ENCODE results near the gene CHRNA1.

Gene CHRNA1

GRCh38 chr2:174774886-174775285 is 10.6 kb upstream of the CHRNA1 start:
- in situ Hi-C loops (cut with MboI; ENCODE audit: low sequenced_read_pairs, unreplicated experiment), result loop anchor here (25.0 kb wide), 1 partner anchor 212 kb away; no protein-coding TSS in a partner anchor

GRCh38 chr2:174773215-174773614 is 8.9 kb upstream of the CHRNA1 start:
- in situ Hi-C loops (cut with MboI; ENCODE audit: low sequenced_read_pairs, unreplicated experiment), result loop anchor here (25.0 kb wide), 1 partner anchor 214 kb away; no protein-coding TSS in a partner anchor
- TF ChIP-seq CTCF (IDR thresholded peaks at IDR 0.05; ENCODE audit: borderline replicate concordance, control extremely low read depth, extremely low read depth, insufficient read depth, missing control alignments), result no peak
- no peak for DNase-seq (ENCODE audit: low spot score)

More at GRCh38 chr2:174774886-174775285, 10.6 kb upstream of the CHRNA1 start:
- no peak for TF ChIP-seq CTCF (IDR thresholded peaks at IDR 0.05; ENCODE audit: borderline replicate concordance, control extremely low read depth, extremely low read depth, insufficient read depth, missing control alignments)
- DNase-seq (ENCODE audit: low spot score), result no peak

GRCh38 chr2:174772472-174772801 is 8.2 kb upstream of the CHRNA1 start:
- no peak for TF ChIP-seq CTCF (IDR thresholded peaks at IDR 0.05; ENCODE audit: borderline replicate concordance, control extremely low read depth, extremely low read depth, insufficient read depth, missing control alignments)
- no peak for DNase-seq (ENCODE audit: low spot score)
- in situ Hi-C loops (cut with MboI; ENCODE audit: low sequenced_read_pairs, unreplicated experiment), result loop anchor here (25.0 kb wide), 1 partner anchor 215 kb away; no protein-coding TSS in a partner anchor

GRCh38 chr2:174771631-174772471 is 7.6 kb upstream of the CHRNA1 start:
- DNase-seq (ENCODE audit: low spot score), result peak; percentile 72
- peak; percentile 72 for TF ChIP-seq CTCF (IDR thresholded peaks at IDR 0.05; ENCODE audit: borderline replicate concordance, control extremely low read depth, extremely low read depth, insufficient read depth, missing control alignments)
- in situ Hi-C loops (cut with MboI; ENCODE audit: low sequenced_read_pairs, unreplicated experiment), result loop anchor here (25.0 kb wide), 1 partner anchor 215 kb away; no protein-coding TSS in a partner anchor

- in situ Hi-C loops (cut with MboI; ENCODE audit: low sequenced_read_pairs, unreplicated experiment), result loop anchor here (25.0 kb wide), 1 partner anchor 216 kb away; no protein-coding TSS in a partner anchor
- no peak for DNase-seq (ENCODE audit: low spot score)
- no peak for TF ChIP-seq CTCF (IDR thresholded peaks at IDR 0.05; ENCODE audit: borderline replicate concordance, control extremely low read depth, extremely low read depth, insufficient read depth, missing control alignments)
Measured at GRCh38 chr2:174771136-174771535, 6.9 kb upstream of the CHRNA1 start.

- DNase-seq (ENCODE audit: low spot score), result no peak
- in situ Hi-C loops (cut with MboI; ENCODE audit: low sequenced_read_pairs, unreplicated experiment), result loop anchor here (25.0 kb wide), 1 partner anchor 219 kb away; no protein-coding TSS in a partner anchor
- TF ChIP-seq CTCF (IDR thresholded peaks at IDR 0.05; ENCODE audit: borderline replicate concordance, control extremely low read depth, extremely low read depth, insufficient read depth, missing control alignments), result no peak
Measured at GRCh38 chr2:174768557-174768956, 4.3 kb upstream of the CHRNA1 start.

Data from GM13976 (cell line).